ENCODE measurements around the gene APP. TPM values are rescaled to one million over a fixed set of nuclear protein-coding genes. Genes with fewer than 3 reads are reported as not detected.

The APP gene
- total RNA-seq, 2 experiments from 2014 or later = 39.3 to 39.4 TPM

GRCh38 chr21:26167593-26167992, 3.0 kb downstream of the APP start:
- Mint-ChIP-seq H3K4me3 (no peak overlapping the region), H3K9me3 (no peaks in the 10 kb centered on the region), H3K36me3 (ENCODE audit: low read depth) (peaks cover 8% of the 10 kb centered on the region), H3K27me3 (peaks cover 10% of the 10 kb centered on the region), H3K4me1 (ENCODE audit: low read depth) (peaks cover 19% of the 10 kb centered on the region), H3K27ac (no peak overlapping the region)
- ChIA-PET CTCF (interaction anchor here (1.2 to 2.2 kb wide), 2 partner anchors 550 to 559 kb away, joined by 4 to 5 read pairs; no protein-coding TSS in a partner anchor), POLR2A (interaction anchor here (1.0 kb wide), 1 partner anchor 13 kb away, joined by 3 read pairs; no protein-coding TSS in a partner anchor)
- TF ChIP-seq CTCF (IDR thresholded peaks at IDR 0.05) = no peak
- ATAC-seq (no peak), DNase-seq (no peak)
- intact Hi-C loops (cut with micrococcal nuclease) = loop anchor here (5.0 to 10.0 kb wide), 2 partner anchors 93 to 285 kb away; no protein-coding TSS in a partner anchor

DNA sequence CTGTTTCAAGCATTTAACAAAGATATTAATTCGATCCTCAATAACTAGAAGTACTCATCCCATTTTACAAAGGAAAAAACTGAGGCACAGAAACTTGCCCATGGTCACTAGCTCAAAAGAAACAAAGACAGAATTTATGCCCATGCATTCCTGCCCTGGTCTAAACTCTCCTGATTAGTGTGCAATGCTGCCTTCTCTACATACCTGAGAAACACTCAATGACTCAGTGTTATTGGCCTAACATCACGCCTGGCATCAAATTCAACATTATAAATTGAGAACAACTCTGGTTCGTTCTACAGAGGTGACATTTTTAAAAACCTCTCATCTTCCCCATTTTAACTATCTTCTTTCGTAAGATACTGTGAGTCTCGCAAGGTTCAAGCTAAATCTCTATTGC, 5.2 kb downstream of the APP start:
- POLR2A ChIA-PET = interaction anchor here (1.4 kb wide), 1 partner anchor 14 kb away, joined by 5 read pairs; no protein-coding TSS in a partner anchor
- H3K4me1 Mint-ChIP-seq (ENCODE audit: low read depth) = peaks cover 13% of the 10 kb centered on the region
- CTCF ChIA-PET = no interaction called here

GRCh38 chr21:26164311-26164710, 6.3 kb downstream of the APP start:
- no peak for TF ChIP-seq CTCF (IDR thresholded peaks at IDR 0.05)
- intact Hi-C loops (cut with micrococcal nuclease) = loop anchor here (10.0 kb wide), 1 partner anchor 90 kb away; no protein-coding TSS in a partner anchor
- H3K9me3 Mint-ChIP-seq = no peaks in the 10 kb centered on the region
- DNase-seq (no peak), ATAC-seq (no peak)
- H3K27ac Mint-ChIP-seq = no peak overlapping the region
- H3K4me3 Mint-ChIP-seq = no peak overlapping the region
- H3K27me3 Mint-ChIP-seq = peaks cover 7% of the 10 kb centered on the region
- POLR2A ChIA-PET = no interaction called here
- H3K4me1 Mint-ChIP-seq (ENCODE audit: low read depth) = peaks cover 15% of the 10 kb centered on the region
- CTCF ChIA-PET = interaction anchor here (0.7 kb wide), 2 partner anchors 25 to 383 kb away, joined by 3 to 4 read pairs; no protein-coding TSS in a partner anchor
- peaks cover 8% of the 10 kb centered on the region for H3K36me3 Mint-ChIP-seq (ENCODE audit: low read depth)

More for the DNA sequence above, 5.2 kb downstream of the APP start:
- TF ChIP-seq CTCF (IDR thresholded peaks at IDR 0.05) = no peak
- no peak overlapping the region for H3K4me3 Mint-ChIP-seq
- DNase-seq (no peak), ATAC-seq (no peak)
- no peak overlapping the region for H3K27ac Mint-ChIP-seq
- no peaks in the 10 kb centered on the region for H3K9me3 Mint-ChIP-seq
- H3K27me3 Mint-ChIP-seq = peaks cover 7% of the 10 kb centered on the region
- intact Hi-C loops (cut with micrococcal nuclease) = loop anchor here (5.0 to 10.0 kb wide), 2 partner anchors 91 to 283 kb away; no protein-coding TSS in a partner anchor
- H3K36me3 Mint-ChIP-seq (ENCODE audit: low read depth) = peaks cover 8% of the 10 kb centered on the region

- peaks cover 20% of the 10 kb centered on the region for H3K4me1 Mint-ChIP-seq (ENCODE audit: low read depth)
- peaks cover 1% of the 10 kb centered on the region for H3K27me3 Mint-ChIP-seq
- no peak for DNase-seq
- TF ChIP-seq CTCF (IDR thresholded peaks at IDR 0.05) = no peak
- ATAC-seq = no peak
- CTCF ChIA-PET = interaction anchor here (1.3 kb wide), 1 partner anchor 9 kb away, joined by 5 read pairs; the partner anchor contains the start of gene APP
- H3K4me3 Mint-ChIP-seq = no peak overlapping the region
- no peak overlapping the region for H3K27ac Mint-ChIP-seq
- H3K9me3 Mint-ChIP-seq = no peaks in the 10 kb centered on the region
- H3K36me3 Mint-ChIP-seq (ENCODE audit: low read depth) = no peaks in the 10 kb centered on the region
- intact Hi-C loops (cut with micrococcal nuclease) = loop anchor here (10.0 kb wide), 1 partner anchor 87 kb away; no protein-coding TSS in a partner anchor
- POLR2A ChIA-PET = no interaction called here
Observed at GRCh38 chr21:26162081-26162480, 8.5 kb downstream of the APP start.

- CTCF ChIA-PET = interaction anchor here (1.6 kb wide), 1 partner anchor 11 kb away, joined by 5 read pairs; the partner anchor contains the start of gene APP
- intact Hi-C loops (cut with micrococcal nuclease) = loop anchor here (10.0 kb wide), 1 partner anchor 85 kb away; no protein-coding TSS in a partner anchor
Observed at GRCh38 chr21:26159869-26160268, 10.7 kb downstream of the APP start.

More at GRCh38 chr21:26159869-26160268, 10.7 kb downstream of the APP start:
- POLR2A ChIA-PET = no interaction called here
- Mint-ChIP-seq H3K36me3 (ENCODE audit: low read depth) (no peaks in the 10 kb centered on the region), H3K27me3 (peaks cover 1% of the 10 kb centered on the region), H3K27ac (no peak overlapping the region), H3K9me3 (no peaks in the 10 kb centered on the region), H3K4me1 (ENCODE audit: low read depth) (peaks cover 19% of the 10 kb centered on the region), H3K4me3 (no peak overlapping the region)
- DNase-seq (no peak), ATAC-seq (no peak)
- TF ChIP-seq CTCF (IDR thresholded peaks at IDR 0.05) = no peak

All from activated CD8-positive, alpha-beta T cell treated with anti-CD3 and anti-CD28 coated beads for 36 hours (primary cell).